AG09319 (cell line): ENCODE measurements around the gene GFOD2.

ENCODE experiments used
- DNase-seq: peaks from one replicate; pipeline ENCODE4 v3.0.0-alpha.2; 2010; ENCODE audit warnings: low read depth; ENCODE audit errors: extremely low read depth
- TF ChIP-seq, protein P1 (sequence below): IDR thresholded peaks from 2 replicates; pipeline ENCODE4 v1.5.1; 2011; ENCODE audit warnings: low read depth, mild to moderate bottlenecking, inconsistent platforms, low read length, moderate library complexity

GFOD2 gene

DNA sequence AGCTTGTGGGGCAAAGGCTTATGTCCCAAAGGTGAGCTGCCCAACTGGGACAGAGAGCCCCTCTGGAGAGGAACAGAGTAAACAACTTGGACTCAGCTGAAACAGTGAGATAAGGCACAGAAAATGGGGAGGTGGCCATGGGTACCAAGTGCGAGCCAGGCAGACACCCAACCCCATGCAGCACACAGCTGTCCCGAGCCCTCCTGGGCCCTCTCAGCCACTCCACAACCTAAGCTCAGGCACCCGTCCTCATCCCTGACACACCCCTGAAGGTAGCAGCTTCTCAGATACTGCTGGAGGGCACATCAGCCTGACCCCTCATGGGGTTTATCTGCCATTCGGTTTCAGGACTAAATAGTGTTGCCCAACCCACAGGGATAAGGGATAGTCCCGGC lies 4.8 kb upstream of the GFOD2 start:
- DNase-seq, result no peak
- TF ChIP-seq, protein P1, sequence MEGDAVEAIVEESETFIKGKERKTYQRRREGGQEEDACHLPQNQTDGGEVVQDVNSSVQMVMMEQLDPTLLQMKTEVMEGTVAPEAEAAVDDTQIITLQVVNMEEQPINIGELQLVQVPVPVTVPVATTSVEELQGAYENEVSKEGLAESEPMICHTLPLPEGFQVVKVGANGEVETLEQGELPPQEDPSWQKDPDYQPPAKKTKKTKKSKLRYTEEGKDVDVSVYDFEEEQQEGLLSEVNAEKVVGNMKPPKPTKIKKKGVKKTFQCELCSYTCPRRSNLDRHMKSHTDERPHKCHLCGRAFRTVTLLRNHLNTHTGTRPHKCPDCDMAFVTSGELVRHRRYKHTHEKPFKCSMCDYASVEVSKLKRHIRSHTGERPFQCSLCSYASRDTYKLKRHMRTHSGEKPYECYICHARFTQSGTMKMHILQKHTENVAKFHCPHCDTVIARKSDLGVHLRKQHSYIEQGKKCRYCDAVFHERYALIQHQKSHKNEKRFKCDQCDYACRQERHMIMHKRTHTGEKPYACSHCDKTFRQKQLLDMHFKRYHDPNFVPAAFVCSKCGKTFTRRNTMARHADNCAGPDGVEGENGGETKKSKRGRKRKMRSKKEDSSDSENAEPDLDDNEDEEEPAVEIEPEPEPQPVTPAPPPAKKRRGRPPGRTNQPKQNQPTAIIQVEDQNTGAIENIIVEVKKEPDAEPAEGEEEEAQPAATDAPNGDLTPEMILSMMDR, result no peak

DNA sequence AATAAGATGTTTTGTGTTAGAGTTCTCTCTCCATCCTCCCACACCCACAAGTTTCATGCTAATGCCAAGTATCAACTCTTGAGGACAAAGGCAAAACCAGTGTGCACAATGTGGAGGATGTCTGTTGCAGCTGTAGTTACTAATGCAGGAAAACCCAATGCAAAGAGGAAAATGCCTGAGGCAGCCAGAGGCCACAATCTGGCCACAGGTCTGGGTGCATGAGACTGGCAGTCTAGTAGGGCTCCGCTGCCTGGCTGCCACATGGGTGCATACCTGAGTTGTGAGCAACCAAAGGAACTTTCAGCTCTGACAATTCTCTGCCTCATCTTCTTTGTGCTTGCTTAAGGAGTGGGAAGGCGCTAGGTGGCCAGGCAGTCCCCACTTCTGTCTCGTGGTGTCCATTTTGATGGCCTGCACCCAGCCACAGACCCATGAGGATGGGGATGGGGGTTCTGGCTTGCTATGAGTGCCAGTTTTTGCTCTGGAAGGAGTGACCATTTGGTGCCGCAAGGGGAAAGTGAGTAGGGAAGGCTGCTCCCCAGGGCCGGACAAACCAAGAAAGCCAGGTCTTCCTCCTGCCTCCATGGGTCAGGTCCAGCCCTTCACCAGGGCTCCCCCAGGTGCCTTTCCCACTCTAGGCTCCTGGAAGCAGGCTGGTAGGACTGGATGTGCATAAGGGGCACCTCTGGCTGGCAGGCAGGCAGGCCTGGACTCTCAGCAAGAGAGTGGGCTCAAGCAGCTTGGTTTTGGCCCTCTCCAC lies 4.2 kb upstream of the GFOD2 start:
- TF ChIP-seq, protein P1, result no peak
- no peak for DNase-seq

DNA sequence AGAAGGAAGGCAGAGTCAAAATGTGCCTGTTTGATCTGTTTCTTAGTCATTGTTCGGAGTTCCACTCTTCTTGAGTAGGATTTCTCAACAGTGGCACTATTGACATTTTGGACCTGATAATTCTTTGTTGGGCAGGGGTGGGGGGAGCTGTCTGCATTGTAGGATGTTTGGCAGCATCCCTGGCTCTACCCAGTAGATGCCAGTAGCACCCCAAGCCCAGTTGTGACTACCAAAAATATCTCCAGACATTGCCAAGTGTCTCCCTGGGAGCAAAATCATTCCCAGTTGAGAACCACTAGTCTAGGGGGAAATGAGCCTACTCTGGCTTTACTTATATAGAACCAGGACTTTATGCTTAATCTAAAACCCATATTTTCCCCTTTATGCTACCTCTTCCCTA lies 1.1 kb upstream of the GFOD2 start:
- TF ChIP-seq, protein P1, result no peak
- DNase-seq, result no peak

DNA sequence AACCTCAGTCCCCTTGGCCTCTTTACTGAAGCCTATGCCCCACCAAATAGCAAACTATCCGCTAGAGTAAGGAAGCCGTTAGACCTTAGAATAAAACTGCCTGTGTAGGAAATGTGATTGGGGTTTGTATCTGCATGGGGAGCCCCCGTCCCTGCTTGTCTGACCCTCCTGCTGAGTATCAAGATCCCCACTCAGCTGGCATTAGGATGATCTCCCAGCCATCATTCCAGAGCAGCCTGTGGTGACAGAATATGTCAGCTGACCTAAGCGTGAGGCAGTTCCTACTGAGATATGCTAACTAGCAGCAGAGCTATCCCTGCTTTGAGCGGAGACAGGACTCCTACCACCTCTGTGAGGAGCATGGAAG lies 645 bp upstream of the GFOD2 start:
- TF ChIP-seq, protein P1, result no peak
- no peak for DNase-seq

DNA sequence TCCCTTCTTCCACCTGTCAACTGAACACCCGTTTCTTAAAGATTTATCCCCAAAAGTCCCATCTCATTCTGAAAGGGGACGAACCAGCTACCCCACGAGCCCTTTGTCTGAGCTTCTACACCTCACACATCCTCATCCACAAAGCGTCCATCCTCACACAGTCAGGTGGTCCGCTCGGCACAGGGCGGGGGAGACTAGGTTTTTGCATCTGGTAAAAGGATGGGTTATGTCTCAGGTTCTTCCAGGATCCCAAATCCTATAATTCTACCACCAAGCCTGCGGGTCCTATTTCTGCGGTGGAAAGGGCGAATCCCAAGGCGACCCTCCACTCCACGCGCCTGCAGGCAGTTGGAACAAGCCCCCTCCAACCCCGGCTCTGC lies 458 bp downstream of the GFOD2 start:
- TF ChIP-seq, protein P1, result no peak
- DNase-seq, result no peak

DNA sequence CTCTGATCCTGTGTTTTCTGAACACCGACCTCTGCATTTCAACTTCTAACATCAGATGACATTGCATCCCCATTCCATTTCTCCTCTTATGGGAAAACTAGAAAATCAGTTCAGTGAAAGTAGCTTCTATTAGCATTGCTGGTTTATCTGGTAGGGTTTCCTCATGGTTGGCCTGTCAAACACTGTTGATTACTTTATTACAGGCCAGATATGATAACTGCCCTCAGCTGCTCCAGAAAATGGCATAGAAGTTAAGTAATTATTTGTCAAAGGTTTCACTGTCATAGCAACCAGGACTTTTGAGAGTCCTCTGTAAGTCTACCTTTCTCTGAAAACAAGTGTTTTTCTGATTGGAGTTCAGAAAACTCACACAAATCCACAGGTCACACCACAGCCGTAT lies 3.0 kb downstream of the GFOD2 start:
- no peak for DNase-seq
- TF ChIP-seq, protein P1, result no peak

DNA sequence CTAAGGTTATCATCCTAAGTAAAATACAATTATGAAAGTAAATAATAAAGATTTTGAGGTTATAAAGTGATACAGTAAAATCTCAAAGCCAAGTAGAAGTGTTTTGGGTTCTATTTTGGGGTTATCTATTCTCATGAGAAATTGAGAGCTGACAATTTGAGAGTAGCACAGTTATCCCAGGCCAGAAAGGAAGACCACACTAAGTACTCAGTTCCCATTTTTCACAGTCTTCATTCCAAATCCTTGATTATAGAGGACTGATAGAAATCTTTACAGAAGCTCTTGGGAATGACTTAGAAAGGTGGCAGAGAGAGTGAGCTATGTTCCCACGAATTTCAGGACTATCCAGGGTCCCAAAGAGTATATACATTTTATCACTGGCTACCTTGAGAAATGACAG lies 4.6 kb downstream of the GFOD2 start:
- TF ChIP-seq, protein P1, result no peak
- DNase-seq, result no peak
